ENCODE measurements around the gene APH1A. TPM values are rescaled to one million over a fixed set of nuclear protein-coding genes. Genes with fewer than 3 reads are reported as not detected.

The APH1A gene
- total RNA-seq, 1 experiment from 2014 or later, result 115 TPM

DNA sequence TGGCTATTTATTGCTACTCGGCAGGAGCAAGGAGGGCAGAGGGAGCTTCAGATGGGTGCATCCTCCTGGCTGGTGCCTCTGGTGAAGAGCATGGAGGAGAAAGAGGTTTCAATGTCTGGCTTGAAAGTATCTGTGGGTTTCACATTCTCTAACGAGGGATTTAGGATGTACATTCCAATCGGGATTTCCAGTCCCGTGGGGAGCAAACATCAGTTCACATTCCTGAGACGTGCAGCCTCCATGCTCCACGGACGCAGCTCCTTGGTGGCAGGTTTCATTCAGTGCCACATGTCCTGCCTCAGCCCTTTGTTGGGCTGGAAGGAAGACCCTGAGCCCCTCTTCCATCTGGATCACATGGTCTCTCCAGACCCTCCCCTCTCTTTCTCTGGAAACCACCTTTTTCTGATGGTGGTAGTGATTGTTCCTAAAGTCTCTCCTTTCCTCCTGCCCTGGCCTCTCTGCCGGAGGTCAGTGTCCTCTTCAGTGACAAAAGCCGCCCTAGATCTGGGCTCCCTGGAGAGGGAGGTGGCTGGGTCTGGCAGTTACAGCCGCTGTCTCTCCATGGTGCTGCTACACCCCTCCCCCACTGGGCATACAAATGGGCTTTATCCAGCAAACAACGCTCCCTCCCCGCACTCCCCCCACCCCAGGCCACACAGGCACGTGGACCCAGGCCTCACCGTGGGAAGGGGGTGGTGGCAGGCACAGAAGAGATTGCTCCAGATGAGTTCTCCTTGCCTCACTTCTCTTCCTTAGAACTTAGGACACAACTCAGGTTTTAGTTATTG lies 12.1 kb downstream of the APH1A start:
- H3K4me2 ChIP-seq (ENCODE audit: insufficient read depth, insufficient read length, low read length), result peak overlapping the region; percentile 79
- H3K9me3 ChIP-seq (ENCODE audit: control insufficient read depth, low read depth, low read length), result no peaks in the 10 kb centered on the region
- H4K8ac ChIP-seq (replicated peaks; ENCODE audit: insufficient read length, low read depth, low read length), result no peak overlapping the region
- H3K9me3 Mint-ChIP-seq, result no peaks in the 10 kb centered on the region; a peak in 1 of 5 replicates
- no peak overlapping the region for H3K56ac ChIP-seq (ENCODE audit: insufficient read length, low read depth, low read length)
- no peak overlapping the region for H2AFZ ChIP-seq (ENCODE audit: low read length)
- no peaks in the 10 kb centered on the region for H4K20me1 ChIP-seq (ENCODE audit: control insufficient read depth, insufficient read depth, insufficient read length)
- H3K9ac ChIP-seq (ENCODE audit: extremely low read depth, insufficient read length, low read length), result peak overlapping the region; percentile 63
- H3K4me1 ChIP-seq (ENCODE audit: insufficient read depth, low read length), result peaks cover 8% of the 10 kb centered on the region; the same call in 1 of the 2 replicates
- H3K23ac ChIP-seq (ENCODE audit: insufficient read length, low read depth, low read length), result no peak overlapping the region
- TF ChIP-seq, protein P1, sequence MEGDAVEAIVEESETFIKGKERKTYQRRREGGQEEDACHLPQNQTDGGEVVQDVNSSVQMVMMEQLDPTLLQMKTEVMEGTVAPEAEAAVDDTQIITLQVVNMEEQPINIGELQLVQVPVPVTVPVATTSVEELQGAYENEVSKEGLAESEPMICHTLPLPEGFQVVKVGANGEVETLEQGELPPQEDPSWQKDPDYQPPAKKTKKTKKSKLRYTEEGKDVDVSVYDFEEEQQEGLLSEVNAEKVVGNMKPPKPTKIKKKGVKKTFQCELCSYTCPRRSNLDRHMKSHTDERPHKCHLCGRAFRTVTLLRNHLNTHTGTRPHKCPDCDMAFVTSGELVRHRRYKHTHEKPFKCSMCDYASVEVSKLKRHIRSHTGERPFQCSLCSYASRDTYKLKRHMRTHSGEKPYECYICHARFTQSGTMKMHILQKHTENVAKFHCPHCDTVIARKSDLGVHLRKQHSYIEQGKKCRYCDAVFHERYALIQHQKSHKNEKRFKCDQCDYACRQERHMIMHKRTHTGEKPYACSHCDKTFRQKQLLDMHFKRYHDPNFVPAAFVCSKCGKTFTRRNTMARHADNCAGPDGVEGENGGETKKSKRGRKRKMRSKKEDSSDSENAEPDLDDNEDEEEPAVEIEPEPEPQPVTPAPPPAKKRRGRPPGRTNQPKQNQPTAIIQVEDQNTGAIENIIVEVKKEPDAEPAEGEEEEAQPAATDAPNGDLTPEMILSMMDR (conservative IDR thresholded peaks at IDR 0.05), result no peak
- H4K5ac ChIP-seq (ENCODE audit: insufficient read length, low read depth, low read length), result no peak overlapping the region
- H3K79me1 ChIP-seq (ENCODE audit: insufficient read depth, low read depth, low read length, poor library complexity, severe bottlenecking), result no peaks in the 10 kb centered on the region
- H2BK15ac ChIP-seq (ENCODE audit: low read depth, low read length), result no peak overlapping the region
- H3K4me3 Mint-ChIP-seq, result peak overlapping the region; percentile 80 to 93
- WGBS (ENCODE audit: extremely low coverage, insufficient read length, low lambda C conversion rate), result no CpG with 5 or more reads among the region's 14 CpGs
- peak overlapping the region; percentile 7 for H2BK120ac ChIP-seq (ENCODE audit: low read depth, low read length, poor library complexity, severe bottlenecking)
- no peaks in the 10 kb centered on the region for H3K27me3 ChIP-seq (ENCODE audit: insufficient read depth, low read length)
- H3K36me3 Mint-ChIP-seq (ENCODE audit: insufficient read depth in 1 of 3, low read depth in 3 of 3), result peaks cover 10 to 14% (median 10%) of the 10 kb centered on the region in 3 experiments
- H2BK5ac ChIP-seq (ENCODE audit: insufficient read length, low read length), result no peak overlapping the region
- peak overlapping the region; percentile 11 for H3K27ac ChIP-seq (ENCODE audit: insufficient read length, low read depth, low read length)
- peaks cover 41% of the 10 kb centered on the region for H3K23me2 ChIP-seq (ENCODE audit: insufficient read length, low read depth, low read length, poor library complexity, severe bottlenecking)
- no peak overlapping the region for H3T11ph ChIP-seq (ENCODE audit: low read length)
- H3K4ac ChIP-seq (ENCODE audit: low read depth, low read length), result no peak overlapping the region; the same call in 1 of the 2 replicates
- no peak overlapping the region for H4K91ac ChIP-seq (ENCODE audit: insufficient read length, low read depth, low read length)
- peaks cover 45 to 53% of the 10 kb centered on the region in 2 experiments for H3K4me1 Mint-ChIP-seq
- H2BK12ac ChIP-seq (ENCODE audit: insufficient read length, low read depth, low read length), result no peak overlapping the region
- no peak overlapping the region for H2BK20ac ChIP-seq (ENCODE audit: low read depth, low read length, poor library complexity, severe bottlenecking)
- H3K18ac ChIP-seq (ENCODE audit: insufficient read length, low read depth, low read length), result peak overlapping the region; percentile 69
- H3K14ac ChIP-seq (ENCODE audit: insufficient read depth, low read length), result peak overlapping the region; percentile 72
- H3K79me2 ChIP-seq (ENCODE audit: insufficient read depth, low read length), result no peaks in the 10 kb centered on the region; the same call in 1 of the 2 replicates
- H2AK5ac ChIP-seq (ENCODE audit: insufficient read length, low read length), result no peak overlapping the region
- DNase-seq, result peak; percentile 61
- peak overlapping the region; percentile 99 to 100 (median 99) for H3K27ac Mint-ChIP-seq
- no peaks in the 10 kb centered on the region for H3K27me3 Mint-ChIP-seq (ENCODE audit: low read depth)

Measured in H9 (cell line).